ENCODE results near the gene ATP2B2. TPM values are rescaled to one million over a fixed set of nuclear protein-coding genes. Genes with fewer than 3 reads are reported as not detected.

ATP2B2 gene
- total RNA-seq: not detected

- no peaks in the 10 kb centered on the region for H3K36me3 Mint-ChIP-seq
- H3K4me3 Mint-ChIP-seq: peak within 1 kb of the TSS; percentile 29
- DNase-seq: peak; percentile 10
- H3K9me3 Mint-ChIP-seq: no peaks in the 10 kb centered on the region
- no peaks in the 10 kb centered on the region for H3K4me1 Mint-ChIP-seq
- peaks cover 21% of the 10 kb centered on the region for H3K27me3 Mint-ChIP-seq
- no peak within 1 kb of the TSS for H3K27ac Mint-ChIP-seq
Observed at GRCh38 chr3:10505050-10505790, at the start of gene ATP2B2. TSS of gene ATP2B2 (minus strand) at chr3:10505586. CDS start at chr3:10449543, 56,043 bp downstream.

- Mint-ChIP-seq H3K27ac (no peak overlapping the region), H3K4me3 (no peak overlapping the region), H3K9me3 (no peaks in the 10 kb centered on the region), H3K27me3 (peaks cover 8% of the 10 kb centered on the region), H3K4me1 (peaks cover 24% of the 10 kb centered on the region), H3K36me3 (no peaks in the 10 kb centered on the region)
- DNase-seq: no peak
Observed at GRCh38 chr3:10554746-10555145, 49.4 kb upstream of the ATP2B2 start.

- Mint-ChIP-seq H3K27me3 (peaks cover 8% of the 10 kb centered on the region), H3K4me3 (no peak overlapping the region), H3K4me1 (peaks cover 25% of the 10 kb centered on the region), H3K36me3 (no peaks in the 10 kb centered on the region), H3K27ac (no peak overlapping the region), H3K9me3 (no peaks in the 10 kb centered on the region)
- no peak for DNase-seq
Observed at GRCh38 chr3:10554236-10554611, 48.8 kb upstream of the ATP2B2 start.

- Mint-ChIP-seq H3K9me3 (no peaks in the 10 kb centered on the region), H3K27me3 (peaks cover 8% of the 10 kb centered on the region), H3K27ac (no peak overlapping the region), H3K4me3 (no peak overlapping the region), H3K36me3 (no peaks in the 10 kb centered on the region), H3K4me1 (peaks cover 30% of the 10 kb centered on the region)
- no peak for DNase-seq
Observed at GRCh38 chr3:10553591-10554235, 48.3 kb upstream of the ATP2B2 start.

GRCh38 chr3:10552631-10552943 lies 47.2 kb upstream of the ATP2B2 start:
- Mint-ChIP-seq H3K4me3 (peak overlapping the region; percentile 46), H3K27ac (peak overlapping the region; percentile 77), H3K4me1 (peaks cover 32% of the 10 kb centered on the region)

GRCh38 chr3:10551821-10552630 lies 46.6 kb upstream of the ATP2B2 start:
- Mint-ChIP-seq H3K4me1 (peaks cover 32% of the 10 kb centered on the region), H3K36me3 (no peaks in the 10 kb centered on the region), H3K27ac (peak overlapping the region; percentile 77), H3K4me3 (peak overlapping the region; percentile 46), H3K27me3 (peaks cover 8% of the 10 kb centered on the region), H3K9me3 (no peaks in the 10 kb centered on the region)
- peak; percentile 83 for DNase-seq

More at GRCh38 chr3:10552631-10552943, 47.2 kb upstream of the ATP2B2 start:
- peaks cover 8% of the 10 kb centered on the region for H3K27me3 Mint-ChIP-seq
- H3K36me3 Mint-ChIP-seq: no peaks in the 10 kb centered on the region
- no peaks in the 10 kb centered on the region for H3K9me3 Mint-ChIP-seq
- no peak for DNase-seq

- Mint-ChIP-seq H3K27ac (no peak overlapping the region), H3K27me3 (peaks cover 8% of the 10 kb centered on the region), H3K36me3 (no peaks in the 10 kb centered on the region), H3K4me3 (no peak overlapping the region), H3K9me3 (no peaks in the 10 kb centered on the region), H3K4me1 (peaks cover 32% of the 10 kb centered on the region)
- DNase-seq: no peak
Observed at GRCh38 chr3:10551139-10551538, 45.8 kb upstream of the ATP2B2 start.

GRCh38 chr3:10550705-10551104 lies 45.3 kb upstream of the ATP2B2 start:
- Mint-ChIP-seq H3K27ac (no peak overlapping the region), H3K27me3 (peaks cover 8% of the 10 kb centered on the region), H3K4me1 (peaks cover 32% of the 10 kb centered on the region), H3K4me3 (no peak overlapping the region), H3K36me3 (no peaks in the 10 kb centered on the region), H3K9me3 (no peaks in the 10 kb centered on the region)
- DNase-seq: no peak

- H3K4me3 Mint-ChIP-seq: no peak overlapping the region
- no peaks in the 10 kb centered on the region for H3K9me3 Mint-ChIP-seq
- peaks cover 32% of the 10 kb centered on the region for H3K4me1 Mint-ChIP-seq
- H3K36me3 Mint-ChIP-seq: no peaks in the 10 kb centered on the region
- no peak for DNase-seq
- no peak overlapping the region for H3K27ac Mint-ChIP-seq
- H3K27me3 Mint-ChIP-seq: peaks cover 11% of the 10 kb centered on the region
Observed at GRCh38 chr3:10549617-10550230, 44.3 kb upstream of the ATP2B2 start.

GRCh38 chr3:10548992-10549391 lies 43.6 kb upstream of the ATP2B2 start:
- peaks cover 32% of the 10 kb centered on the region for H3K4me1 Mint-ChIP-seq
- H3K27ac Mint-ChIP-seq: peak overlapping the region; percentile 16
- no peak overlapping the region for H3K4me3 Mint-ChIP-seq
- H3K36me3 Mint-ChIP-seq: no peaks in the 10 kb centered on the region
- peaks cover 11% of the 10 kb centered on the region for H3K27me3 Mint-ChIP-seq
- DNase-seq: peak; percentile 23
- no peaks in the 10 kb centered on the region for H3K9me3 Mint-ChIP-seq

GRCh38 chr3:10547841-10548783 lies 42.7 kb upstream of the ATP2B2 start:
- no peak for DNase-seq
- Mint-ChIP-seq H3K4me3 (no peak overlapping the region), H3K4me1 (peaks cover 31% of the 10 kb centered on the region), H3K27ac (no peak overlapping the region), H3K36me3 (no peaks in the 10 kb centered on the region), H3K27me3 (peaks cover 11% of the 10 kb centered on the region), H3K9me3 (peaks cover under 1% of the 10 kb centered on the region)

GRCh38 chr3:10547413-10547812 lies 42.0 kb upstream of the ATP2B2 start:
- Mint-ChIP-seq H3K27ac (no peak overlapping the region), H3K4me3 (no peak overlapping the region), H3K4me1 (peaks cover 24% of the 10 kb centered on the region), H3K36me3 (no peaks in the 10 kb centered on the region), H3K9me3 (peaks cover 7% of the 10 kb centered on the region), H3K27me3 (peaks cover 15% of the 10 kb centered on the region)
- no peak for DNase-seq

GRCh38 chr3:10546820-10547263 lies 41.5 kb upstream of the ATP2B2 start:
- Mint-ChIP-seq H3K27me3 (peaks cover 15% of the 10 kb centered on the region), H3K27ac (no peak overlapping the region), H3K4me3 (no peak overlapping the region), H3K36me3 (no peaks in the 10 kb centered on the region), H3K4me1 (peaks cover 18% of the 10 kb centered on the region), H3K9me3 (peaks cover 10% of the 10 kb centered on the region)
- DNase-seq: no peak

- H3K9me3 Mint-ChIP-seq: peaks cover 10% of the 10 kb centered on the region
- H3K27me3 Mint-ChIP-seq: peaks cover 15% of the 10 kb centered on the region
- H3K4me3 Mint-ChIP-seq: no peak overlapping the region
- peaks cover 13% of the 10 kb centered on the region for H3K4me1 Mint-ChIP-seq
- no peak for DNase-seq
- H3K27ac Mint-ChIP-seq: no peak overlapping the region
- no peaks in the 10 kb centered on the region for H3K36me3 Mint-ChIP-seq
Observed at GRCh38 chr3:10546181-10546624, 40.8 kb upstream of the ATP2B2 start.
